ENCODE measurements around the gene AP1M1. TPM values are rescaled to one million over a fixed set of nuclear protein-coding genes. Genes with fewer than 3 reads are reported as not detected.

AP1M1 gene
- total RNA-seq, 1 experiment from 2014 or later = 30.3 TPM

DNA sequence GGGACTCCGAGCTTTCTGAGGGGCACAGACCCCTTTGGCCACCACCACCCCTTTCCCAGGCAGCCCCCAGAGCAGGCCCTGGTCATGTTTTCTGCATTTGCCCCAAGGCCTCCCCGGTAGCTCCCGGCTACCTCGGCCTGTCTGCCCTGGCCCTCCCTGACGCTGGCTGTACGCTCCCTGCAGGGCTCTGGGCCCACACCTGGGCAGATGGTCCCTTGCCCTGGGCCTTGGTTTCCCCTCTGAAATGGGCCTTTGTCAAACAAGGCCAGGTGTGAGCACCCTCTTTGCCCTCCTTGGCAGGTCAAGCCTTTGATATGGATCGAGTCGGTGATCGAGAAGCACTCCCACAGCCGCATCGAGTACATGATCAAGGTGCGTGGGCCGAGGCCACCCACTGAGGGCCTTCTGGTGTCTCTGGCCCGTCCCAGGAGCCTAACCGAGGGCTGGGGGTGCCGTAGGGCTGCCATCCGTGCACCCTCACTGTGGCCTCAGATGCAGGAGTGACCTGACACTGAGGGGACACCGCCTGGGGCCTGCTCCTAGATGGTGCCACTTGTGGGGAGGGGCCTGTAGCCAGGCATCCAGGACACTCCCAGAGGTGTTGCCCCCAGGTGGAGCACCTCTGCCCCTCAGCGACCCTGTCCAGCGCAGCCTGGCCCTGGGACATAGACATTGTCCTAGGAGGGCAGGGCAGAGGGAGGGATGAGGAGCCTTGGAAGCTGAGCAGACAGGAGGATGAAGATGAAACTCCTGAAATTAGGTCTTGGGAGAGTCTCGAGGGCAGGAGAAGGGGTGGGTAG is 30.3 kb downstream of the AP1M1 start:
- H2AK5ac ChIP-seq (ENCODE audit: insufficient read length, low read length) = no peak overlapping the region
- no peak for TF ChIP-seq CTCF (conservative IDR thresholded peaks at IDR 0.05)
- no peak overlapping the region for H2BK15ac ChIP-seq (ENCODE audit: low read depth, low read length)
- H2BK20ac ChIP-seq (ENCODE audit: low read depth, low read length, poor library complexity, severe bottlenecking) = no peak overlapping the region
- no peak overlapping the region for H3K4me3 Mint-ChIP-seq
- no peak overlapping the region; the same call in 1 of the 2 replicates for H3K14ac ChIP-seq (ENCODE audit: insufficient read depth, low read length)
- H4K91ac ChIP-seq (ENCODE audit: insufficient read length, low read depth, low read length) = no peak overlapping the region
- H3K79me1 ChIP-seq (ENCODE audit: insufficient read depth, low read depth, low read length, poor library complexity, severe bottlenecking) = no peaks in the 10 kb centered on the region
- H3K56ac ChIP-seq (ENCODE audit: insufficient read length, low read depth, low read length) = no peak overlapping the region
- H3K23me2 ChIP-seq (ENCODE audit: insufficient read length, low read depth, low read length, poor library complexity, severe bottlenecking) = no peaks in the 10 kb centered on the region
- no peak overlapping the region for H2BK120ac ChIP-seq (ENCODE audit: low read depth, low read length, poor library complexity, severe bottlenecking)
- no peak overlapping the region for H3K27ac ChIP-seq (ENCODE audit: insufficient read length, low read depth, low read length)
- no peaks in the 10 kb centered on the region; a peak in 2 of 5 replicates for H3K9me3 Mint-ChIP-seq
- H3K23ac ChIP-seq (ENCODE audit: insufficient read length, low read depth, low read length) = no peak overlapping the region
- H3K18ac ChIP-seq (ENCODE audit: insufficient read length, low read depth, low read length) = no peak overlapping the region
- H3K4ac ChIP-seq (ENCODE audit: low read depth, low read length) = no peak overlapping the region
- no CpG with 5 or more reads among the region's 21 CpGs for WGBS (ENCODE audit: extremely low coverage, insufficient read length, low lambda C conversion rate)
- no peak overlapping the region for H2BK5ac ChIP-seq (ENCODE audit: insufficient read length, low read length)
- no peaks in the 10 kb centered on the region for H3K4me1 ChIP-seq (ENCODE audit: insufficient read depth, low read length)
- no peak overlapping the region for H3K9ac ChIP-seq (ENCODE audit: extremely low read depth, insufficient read length, low read length)
- H3K27ac Mint-ChIP-seq = peak overlapping the region in 1 of 3 experiments; percentile 61; a peak in 1 of 7 replicates
- DNase-seq = no peak
- H3K36me3 Mint-ChIP-seq (ENCODE audit: insufficient read depth in 1 of 3, low read depth in 3 of 3) = peaks cover 2 to 21% (median 17%) of the 10 kb centered on the region in 3 experiments; a peak in 6 of 7 replicates
- no peak overlapping the region for H4K5ac ChIP-seq (ENCODE audit: insufficient read length, low read depth, low read length)
- H3K27me3 Mint-ChIP-seq (ENCODE audit: low read depth) = no peaks in the 10 kb centered on the region
- H3K4me2 ChIP-seq (ENCODE audit: insufficient read depth, insufficient read length, low read length) = no peak overlapping the region
- H2AFZ ChIP-seq (ENCODE audit: low read length) = no peak overlapping the region
- H3K9me3 ChIP-seq (ENCODE audit: control insufficient read depth, low read depth, low read length) = no peaks in the 10 kb centered on the region
- no peaks in the 10 kb centered on the region for H4K20me1 ChIP-seq (ENCODE audit: control insufficient read depth, insufficient read depth, insufficient read length)
- no peak overlapping the region for H4K8ac ChIP-seq (replicated peaks; ENCODE audit: insufficient read length, low read depth, low read length)
- no peak overlapping the region for H2BK12ac ChIP-seq (ENCODE audit: insufficient read length, low read depth, low read length)
- no peaks in the 10 kb centered on the region for H3K79me2 ChIP-seq (ENCODE audit: insufficient read depth, low read length)
- H3K27me3 ChIP-seq (ENCODE audit: insufficient read depth, low read length) = no peaks in the 10 kb centered on the region
- H3K4me1 Mint-ChIP-seq = no peaks in the 10 kb centered on the region
- no peak overlapping the region for H3T11ph ChIP-seq (ENCODE audit: low read length)

Data from H9 (cell line).